ENCODE data around the gene PTPN2. TPM values are rescaled to one million over a fixed set of nuclear protein-coding genes. Genes with fewer than 3 reads are reported as not detected.

PTPN2 gene
- total and polyA plus RNA-seq, 9 of the 15 experiments (the other 6 are each of a cell fraction or from before 2014, with no cell fraction given): 36.6 to 66.4 (median 43.8) TPM

- no peak for TF ChIP-seq NELFE (IDR thresholded peaks at IDR 0.05; ENCODE audit: insufficient read depth, insufficient read length)
- peak; percentile 46; the same call in 1 of the 2 replicates for TF ChIP-seq SMARCA4 (IDR thresholded peaks at IDR 0.05)
- no peak for TF ChIP-seq PRPF4 (IDR thresholded peaks at IDR 0.05; ENCODE audit: insufficient read depth, low read depth, low read length, poor library complexity, severe bottlenecking)
- TF ChIP-seq ZBTB40 (IDR thresholded peaks at IDR 0.05): peak; percentile 57; the same call in 1 of the 2 replicates
- no peak for TF ChIP-seq ZBTB40 (CRISPR knock-in tag; IDR thresholded peaks at IDR 0.05)
- no peak for TF ChIP-seq TFE3 (CRISPR knock-in tag; IDR thresholded peaks at IDR 0.05)
- TF ChIP-seq UBTF (IDR thresholded peaks at IDR 0.05; ENCODE audit: borderline replicate concordance in 1 of 2, low read depth in 2 of 2, low read length in 2 of 2): no peak
Observed at GRCh38 chr18:12882453-12883371, 1.3 kb downstream of the PTPN2 start (continued).

All from K562 (cell line).